Measurements from ENCODE around the gene CHRDL2. TPM values are rescaled to one million over a fixed set of nuclear protein-coding genes. Genes with fewer than 3 reads are reported as not detected.

Gene CHRDL2
- total RNA-seq, 1 experiment from 2014 or later, result 2.5 TPM

DNA sequence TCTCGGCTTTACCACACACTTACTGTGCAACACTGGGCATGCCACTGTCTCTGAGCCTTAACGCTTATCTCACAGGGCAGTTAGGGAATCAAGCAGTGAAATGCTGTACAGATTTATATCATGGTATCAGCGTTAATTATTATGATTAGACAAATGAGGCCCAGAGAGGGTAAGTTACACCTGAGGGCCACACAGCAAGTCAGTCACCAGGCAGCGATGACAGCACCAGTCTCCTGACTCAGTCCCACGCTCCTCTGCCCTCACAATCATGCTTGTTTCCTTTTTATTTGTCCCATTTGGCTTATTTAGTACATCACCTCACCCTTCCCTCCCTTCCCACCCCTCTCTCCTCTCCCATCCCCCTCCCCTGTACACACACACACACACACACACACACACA, 12.2 kb downstream of the CHRDL2 start:
- H3K27me3 ChIP-seq (replicated peaks; ENCODE audit: control insufficient read depth, insufficient read depth, low read length), result no peaks in the 10 kb centered on the region
- no peak overlapping the region for H3K4me3 ChIP-seq (ENCODE audit: low read depth, low read length)
- Mint-ChIP-seq H3K9me3 (ENCODE audit: unreplicated experiment) (no peaks in the 10 kb centered on the region), H3K27ac (ENCODE audit: unreplicated experiment) (no peak overlapping the region), H3K27me3 (ENCODE audit: insufficient read depth, unreplicated experiment) (no peaks in the 10 kb centered on the region), H3K36me3 (ENCODE audit: insufficient read depth, unreplicated experiment) (no peaks in the 10 kb centered on the region), H3K4me3 (ENCODE audit: unreplicated experiment) (no peak overlapping the region), H3K4me1 (ENCODE audit: low read depth, unreplicated experiment) (no peaks in the 10 kb centered on the region)
- intact Hi-C loops (cut with micrococcal nuclease; ENCODE audit: unreplicated experiment), result no loop called here
- TF ChIP-seq, protein P1, sequence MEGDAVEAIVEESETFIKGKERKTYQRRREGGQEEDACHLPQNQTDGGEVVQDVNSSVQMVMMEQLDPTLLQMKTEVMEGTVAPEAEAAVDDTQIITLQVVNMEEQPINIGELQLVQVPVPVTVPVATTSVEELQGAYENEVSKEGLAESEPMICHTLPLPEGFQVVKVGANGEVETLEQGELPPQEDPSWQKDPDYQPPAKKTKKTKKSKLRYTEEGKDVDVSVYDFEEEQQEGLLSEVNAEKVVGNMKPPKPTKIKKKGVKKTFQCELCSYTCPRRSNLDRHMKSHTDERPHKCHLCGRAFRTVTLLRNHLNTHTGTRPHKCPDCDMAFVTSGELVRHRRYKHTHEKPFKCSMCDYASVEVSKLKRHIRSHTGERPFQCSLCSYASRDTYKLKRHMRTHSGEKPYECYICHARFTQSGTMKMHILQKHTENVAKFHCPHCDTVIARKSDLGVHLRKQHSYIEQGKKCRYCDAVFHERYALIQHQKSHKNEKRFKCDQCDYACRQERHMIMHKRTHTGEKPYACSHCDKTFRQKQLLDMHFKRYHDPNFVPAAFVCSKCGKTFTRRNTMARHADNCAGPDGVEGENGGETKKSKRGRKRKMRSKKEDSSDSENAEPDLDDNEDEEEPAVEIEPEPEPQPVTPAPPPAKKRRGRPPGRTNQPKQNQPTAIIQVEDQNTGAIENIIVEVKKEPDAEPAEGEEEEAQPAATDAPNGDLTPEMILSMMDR (IDR thresholded peaks at IDR 0.05; ENCODE audit: insufficient read depth in 1 of 2, low read depth in 1 of 2, low read length in 1 of 2, severe bottlenecking in 1 of 2, unreplicated experiment in 1 of 2), result no peak
- CTCF ChIA-PET, result no interaction called here
- H3K4me1 ChIP-seq, result 0 out of 2 replicates have a peak, but pooled peaks cover under 1% of the 10 kb centered on the region
- H3K36me3 ChIP-seq (ENCODE audit: control insufficient read depth, insufficient read depth, low read length), result 0 out of 2 replicates have a peak, but pooled peaks cover 2% of the 10 kb centered on the region
- no TSS peak for BruUV-seq (replicated peaks)
- no peaks in the 10 kb centered on the region for H3K9me3 ChIP-seq
- DNase-seq, result no peak
- POLR2A ChIA-PET, result no interaction called here

DNA sequence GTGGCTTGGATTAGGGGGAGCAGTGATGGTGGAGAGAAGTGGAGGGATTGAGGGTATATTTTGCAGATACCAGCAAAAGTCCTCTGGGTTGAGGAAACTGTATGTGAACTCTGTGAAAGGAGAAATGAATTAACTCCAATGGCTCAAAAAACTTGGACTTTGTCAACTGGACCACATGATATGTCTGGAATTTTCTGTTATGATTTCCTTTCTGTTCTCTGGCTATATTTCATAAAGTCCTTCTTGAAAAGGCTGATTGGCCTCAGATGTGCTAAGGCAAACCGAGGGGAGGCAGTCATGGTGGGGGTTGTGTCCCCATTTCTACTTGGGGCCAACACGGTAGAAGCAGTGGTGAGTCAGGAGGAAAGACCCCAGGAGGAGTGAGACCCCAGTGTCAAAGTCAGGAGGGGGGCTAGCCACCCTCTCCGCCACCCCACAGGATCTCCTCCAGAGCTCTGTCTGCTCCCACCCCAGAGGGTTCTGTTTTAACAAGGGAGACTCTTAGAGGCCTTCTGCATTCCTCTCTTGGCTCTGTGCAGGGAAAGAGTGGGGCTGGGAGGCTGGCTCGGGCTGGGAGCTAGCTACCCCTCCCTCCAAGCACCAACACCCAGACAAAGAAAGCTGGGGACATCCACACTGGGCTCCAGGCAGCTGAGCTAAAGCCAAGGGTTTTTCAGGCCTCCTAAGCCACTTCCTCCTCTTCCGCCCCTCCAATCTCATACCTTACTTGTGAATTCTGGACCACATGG, 13.8 kb downstream of the CHRDL2 start:
- TF ChIP-seq, protein P1 (IDR thresholded peaks at IDR 0.05; ENCODE audit: insufficient read depth in 1 of 2, low read depth in 1 of 2, low read length in 1 of 2, severe bottlenecking in 1 of 2, unreplicated experiment in 1 of 2), result no peak
- Histone ChIP-seq H3K4me3 (ENCODE audit: low read depth, low read length) (no peak overlapping the region), H3K9me3 (no peaks in the 10 kb centered on the region), H3K36me3 (ENCODE audit: control insufficient read depth, insufficient read depth, low read length) (0 out of 2 replicates have a peak, but pooled peaks cover 2% of the 10 kb centered on the region), H3K27me3 (replicated peaks; ENCODE audit: control insufficient read depth, insufficient read depth, low read length) (no peaks in the 10 kb centered on the region), H3K4me1 (no peaks in the 10 kb centered on the region)
- no peak for DNase-seq
- intact Hi-C loops (cut with micrococcal nuclease; ENCODE audit: unreplicated experiment), result no loop called here
- ChIA-PET CTCF (interaction anchor here (3.7 kb wide), 1 partner anchor 15 kb away, joined by 22 read pairs; no protein-coding TSS in a partner anchor), POLR2A (no interaction called here)
- Mint-ChIP-seq H3K27ac (ENCODE audit: unreplicated experiment) (no peak overlapping the region), H3K36me3 (ENCODE audit: insufficient read depth, unreplicated experiment) (no peaks in the 10 kb centered on the region), H3K9me3 (ENCODE audit: unreplicated experiment) (no peaks in the 10 kb centered on the region), H3K4me1 (ENCODE audit: low read depth, unreplicated experiment) (no peaks in the 10 kb centered on the region), H3K27me3 (ENCODE audit: insufficient read depth, unreplicated experiment) (no peaks in the 10 kb centered on the region), H3K4me3 (ENCODE audit: unreplicated experiment) (no peak overlapping the region)
- BruUV-seq (replicated peaks), result no TSS peak

DNA sequence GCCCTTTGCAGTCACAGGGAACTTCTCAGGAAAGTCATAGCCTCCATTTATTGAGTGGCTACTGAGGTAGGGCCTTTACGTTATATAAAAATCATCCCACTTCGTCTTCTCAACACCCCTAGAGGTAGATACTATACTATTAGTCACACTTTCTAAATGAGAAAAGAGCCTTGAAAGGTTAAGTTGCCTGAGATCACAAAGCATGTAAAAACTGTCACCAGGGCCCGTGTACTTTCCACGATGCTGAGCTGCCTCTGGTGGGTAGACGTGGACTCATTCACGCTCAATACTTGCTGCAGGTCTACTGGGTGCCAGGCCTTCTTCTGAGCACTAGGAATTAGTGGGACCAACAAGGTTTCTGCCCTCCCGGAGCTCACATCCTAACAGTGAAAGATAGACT, 16.3 kb downstream of the CHRDL2 start:
- TF ChIP-seq, protein P1 (IDR thresholded peaks at IDR 0.05; ENCODE audit: insufficient read depth in 1 of 2, low read depth in 1 of 2, low read length in 1 of 2, severe bottlenecking in 1 of 2, unreplicated experiment in 1 of 2), result no peak
- H3K36me3 Mint-ChIP-seq (ENCODE audit: insufficient read depth, unreplicated experiment), result no peaks in the 10 kb centered on the region
- BruUV-seq (replicated peaks), result no TSS peak
- CTCF ChIA-PET, result interaction anchor here (0.5 to 3.7 kb wide), 2 partner anchors 12 to 359 kb away, joined by 4 to 22 read pairs; no protein-coding TSS in a partner anchor
- H3K9me3 Mint-ChIP-seq (ENCODE audit: unreplicated experiment), result no peaks in the 10 kb centered on the region
- POLR2A ChIA-PET, result no interaction called here
- no peak overlapping the region for H3K27ac Mint-ChIP-seq (ENCODE audit: unreplicated experiment)
- H3K27me3 ChIP-seq (replicated peaks; ENCODE audit: control insufficient read depth, insufficient read depth, low read length), result no peaks in the 10 kb centered on the region
- DNase-seq, result no peak
- no peak overlapping the region for H3K4me3 Mint-ChIP-seq (ENCODE audit: unreplicated experiment)
- H3K4me3 ChIP-seq (ENCODE audit: low read depth, low read length), result no peak overlapping the region
- no peaks in the 10 kb centered on the region for H3K9me3 ChIP-seq
- 0 out of 2 replicates have a peak, but pooled peaks cover 3% of the 10 kb centered on the region for H3K4me1 ChIP-seq
- peaks cover 7% of the 10 kb centered on the region for H3K4me1 Mint-ChIP-seq (ENCODE audit: low read depth, unreplicated experiment)
- intact Hi-C loops (cut with micrococcal nuclease; ENCODE audit: unreplicated experiment), result no loop called here
- no peaks in the 10 kb centered on the region for H3K27me3 Mint-ChIP-seq (ENCODE audit: insufficient read depth, unreplicated experiment)
- H3K36me3 ChIP-seq (ENCODE audit: control insufficient read depth, insufficient read depth, low read length), result no peaks in the 10 kb centered on the region
